ENCODE measurements around the gene MS4A8. TPM values are rescaled to one million over a fixed set of nuclear protein-coding genes. Genes with fewer than 3 reads are reported as not detected.

Gene MS4A8
- total and polyA plus RNA-seq, 10 of the 15 experiments (the other 5 are each of a cell fraction or from before 2014, with no cell fraction given), result 0.04 TPM; not detected in 9

DNA sequence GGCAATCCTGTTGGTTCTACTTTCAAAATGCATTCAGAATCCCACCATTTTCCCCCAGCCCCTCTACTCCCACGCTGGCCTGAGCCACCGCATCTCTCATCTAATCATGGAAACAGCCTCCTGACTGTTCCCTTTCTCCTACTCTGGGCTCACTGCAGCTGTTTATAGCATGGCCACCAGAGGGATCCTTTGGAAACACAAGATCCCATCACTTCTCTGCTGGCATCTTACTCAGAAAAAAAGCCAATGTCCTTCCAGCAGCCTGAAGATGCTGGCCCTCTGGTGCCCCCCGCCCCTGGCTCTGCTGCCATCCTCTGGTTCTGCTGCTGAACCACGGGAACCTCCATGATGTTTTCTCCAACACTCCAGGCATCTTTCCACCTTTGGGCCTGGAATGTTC, 11.1 kb downstream of the MS4A8 start:
- intact Hi-C loops (cut with micrococcal nuclease; ENCODE audit: unreplicated experiment) (no loop called here), in situ Hi-C loops (cut with MboI) (no loop called here)
- Histone ChIP-seq H2AFZ (ENCODE audit: control insufficient read depth, low read depth, low read length) (no peak overlapping the region), H3K79me2 (ENCODE audit: control insufficient read depth, insufficient read depth, low read length) (no peaks in the 10 kb centered on the region), H3K27me3 (replicated peaks in 1 of 2; ENCODE audit: control insufficient read depth in 2 of 2, insufficient read depth in 2 of 2, low read length in 1 of 2) (no peaks in the 10 kb centered on the region), H4K20me1 (ENCODE audit: control insufficient read depth, insufficient read depth) (no peaks in the 10 kb centered on the region), H3K27ac (ENCODE audit: control insufficient read depth, insufficient read depth) (no peak overlapping the region), H3K9me3 (replicated peaks; ENCODE audit: control insufficient read depth, insufficient read depth, low read length) (no peaks in the 10 kb centered on the region), H3K4me3 (no peak overlapping the region), H3K4me2 (ENCODE audit: control insufficient read depth, insufficient read depth) (no peak overlapping the region), H3K36me3 (ENCODE audit: control insufficient read depth in 2 of 2, insufficient read depth in 2 of 2, low read length in 1 of 2) (no peaks in the 10 kb centered on the region), H3K9ac (ENCODE audit: control insufficient read depth, insufficient read depth, low read length) (no peak overlapping the region), H3K4me1 (ENCODE audit: control insufficient read depth, insufficient read depth, low read length) (no peaks in the 10 kb centered on the region)
- ChIA-PET SMC1A (ENCODE audit: uncharacterized antibody, unreplicated experiment) (interaction anchor here (5.5 kb wide), 1 partner anchor 53 kb away, joined by 20 read pairs; no protein-coding TSS in a partner anchor), CTCF (no interaction called here), POLR2A (no interaction called here), RAD21 (ENCODE audit: unreplicated experiment) (interaction anchor here (0.9 kb wide), 1 partner anchor 53 kb away, joined by 3 read pairs; no protein-coding TSS in a partner anchor)
- TF ChIP-seq JUNB (IDR thresholded peaks at IDR 0.05) (no peak), ZNF24 (IDR thresholded peaks at IDR 0.05) (no peak), MYB (IDR thresholded peaks at IDR 0.05; ENCODE audit: borderline replicate concordance, low read depth, low read length) (no peak)
- TF ChIP-seq, protein P1, sequence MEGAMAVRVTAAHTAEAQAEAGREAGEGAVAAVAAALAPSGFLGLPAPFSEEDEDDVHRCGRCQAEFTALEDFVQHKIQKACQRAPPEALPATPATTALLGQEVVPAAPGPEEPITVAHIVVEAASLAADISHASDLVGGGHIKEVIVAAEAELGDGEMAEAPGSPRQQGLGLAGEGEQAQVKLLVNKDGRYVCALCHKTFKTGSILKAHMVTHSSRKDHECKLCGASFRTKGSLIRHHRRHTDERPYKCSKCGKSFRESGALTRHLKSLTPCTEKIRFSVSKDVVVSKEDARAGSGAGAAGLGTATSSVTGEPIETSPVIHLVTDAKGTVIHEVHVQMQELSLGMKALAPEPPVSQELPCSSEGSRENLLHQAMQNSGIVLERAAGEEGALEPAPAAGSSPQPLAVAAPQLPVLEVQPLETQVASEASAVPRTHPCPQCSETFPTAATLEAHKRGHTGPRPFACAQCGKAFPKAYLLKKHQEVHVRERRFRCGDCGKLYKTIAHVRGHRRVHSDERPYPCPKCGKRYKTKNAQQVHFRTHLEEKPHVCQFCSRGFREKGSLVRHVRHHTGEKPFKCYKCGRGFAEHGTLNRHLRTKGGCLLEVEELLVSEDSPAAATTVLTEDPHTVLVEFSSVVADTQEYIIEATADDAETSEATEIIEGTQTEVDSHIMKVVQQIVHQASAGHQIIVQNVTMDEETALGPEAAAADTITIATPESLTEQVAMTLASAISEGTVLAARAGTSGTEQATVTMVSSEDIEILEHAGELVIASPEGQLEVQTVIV (IDR thresholded peaks at IDR 0.05; ENCODE audit: borderline replicate concordance, partially characterized antibody), result no peak
- TF ChIP-seq, protein P2, sequence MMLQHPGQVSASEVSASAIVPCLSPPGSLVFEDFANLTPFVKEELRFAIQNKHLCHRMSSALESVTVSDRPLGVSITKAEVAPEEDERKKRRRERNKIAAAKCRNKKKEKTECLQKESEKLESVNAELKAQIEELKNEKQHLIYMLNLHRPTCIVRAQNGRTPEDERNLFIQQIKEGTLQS (IDR thresholded peaks at IDR 0.05; ENCODE audit: borderline replicate concordance, extremely low read depth, low read depth, low read length), result no peak
- 36% methylated on average over 4 of the region's 4 CpGs for WGBS (ENCODE audit: insufficient coverage, insufficient replicate concordance, low lambda C conversion rate, missing lambda C conversion rate)
- FAIRE-seq (no peak), DNase-seq (ENCODE audit: low read depth, low spot score) (no peak), ATAC-seq (no peak)
- no TSS peak for BruUV-seq (replicated peaks)

Measured in GM12878 (cell line).